ENCODE measurements around the gene POLN. TPM values are rescaled to one million over a fixed set of nuclear protein-coding genes. Genes with fewer than 3 reads are reported as not detected.
"Not testable (repeated sequence)": the region's sequence is repeated elsewhere in the genome, so short reads cannot be mapped to it uniquely, and the experiment has no call there.

The POLN gene
- total RNA-seq, 1 experiment from 2014 or later, result not detected

DNA sequence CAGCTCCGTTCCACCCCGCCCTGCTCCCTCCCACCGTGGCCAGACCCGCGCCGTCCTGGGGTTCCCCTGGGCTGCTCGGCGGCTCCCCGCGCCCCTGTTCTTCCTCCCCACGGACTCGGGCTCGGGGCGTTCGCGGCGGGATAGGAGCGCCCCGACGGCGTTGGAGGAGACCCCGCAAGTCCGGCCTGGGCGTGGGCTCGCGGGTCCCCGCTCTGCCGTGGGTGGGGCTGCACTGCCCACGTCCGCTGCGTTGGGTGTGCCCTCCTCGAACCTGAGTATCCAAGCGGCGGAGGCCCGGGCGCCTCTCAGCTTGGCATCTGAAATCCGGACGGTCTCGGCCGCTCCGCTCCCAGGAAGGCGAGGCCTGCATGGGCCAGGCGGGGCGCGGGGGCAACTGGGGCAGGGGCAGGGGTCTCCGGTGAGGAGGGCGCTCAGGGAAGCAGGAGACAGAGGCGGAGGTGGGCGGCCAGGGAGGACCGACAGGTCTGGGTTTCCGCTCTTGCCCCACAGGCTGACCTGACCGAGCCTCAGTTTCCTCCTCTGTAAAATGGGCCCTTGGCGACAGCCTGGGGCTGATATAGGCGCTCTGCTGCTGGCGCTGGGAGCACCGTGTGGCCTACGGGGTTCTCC is 194.8 kb downstream of the POLN start:
- no peaks in the 10 kb centered on the region for H3K9me3 ChIP-seq
- no peaks in the 10 kb centered on the region for H3K36me3 ChIP-seq
- DNase-seq, result no peak
- H3K27me3 ChIP-seq, result no peaks in the 10 kb centered on the region
- H3K4me3 ChIP-seq, result no peak overlapping the region

DNA sequence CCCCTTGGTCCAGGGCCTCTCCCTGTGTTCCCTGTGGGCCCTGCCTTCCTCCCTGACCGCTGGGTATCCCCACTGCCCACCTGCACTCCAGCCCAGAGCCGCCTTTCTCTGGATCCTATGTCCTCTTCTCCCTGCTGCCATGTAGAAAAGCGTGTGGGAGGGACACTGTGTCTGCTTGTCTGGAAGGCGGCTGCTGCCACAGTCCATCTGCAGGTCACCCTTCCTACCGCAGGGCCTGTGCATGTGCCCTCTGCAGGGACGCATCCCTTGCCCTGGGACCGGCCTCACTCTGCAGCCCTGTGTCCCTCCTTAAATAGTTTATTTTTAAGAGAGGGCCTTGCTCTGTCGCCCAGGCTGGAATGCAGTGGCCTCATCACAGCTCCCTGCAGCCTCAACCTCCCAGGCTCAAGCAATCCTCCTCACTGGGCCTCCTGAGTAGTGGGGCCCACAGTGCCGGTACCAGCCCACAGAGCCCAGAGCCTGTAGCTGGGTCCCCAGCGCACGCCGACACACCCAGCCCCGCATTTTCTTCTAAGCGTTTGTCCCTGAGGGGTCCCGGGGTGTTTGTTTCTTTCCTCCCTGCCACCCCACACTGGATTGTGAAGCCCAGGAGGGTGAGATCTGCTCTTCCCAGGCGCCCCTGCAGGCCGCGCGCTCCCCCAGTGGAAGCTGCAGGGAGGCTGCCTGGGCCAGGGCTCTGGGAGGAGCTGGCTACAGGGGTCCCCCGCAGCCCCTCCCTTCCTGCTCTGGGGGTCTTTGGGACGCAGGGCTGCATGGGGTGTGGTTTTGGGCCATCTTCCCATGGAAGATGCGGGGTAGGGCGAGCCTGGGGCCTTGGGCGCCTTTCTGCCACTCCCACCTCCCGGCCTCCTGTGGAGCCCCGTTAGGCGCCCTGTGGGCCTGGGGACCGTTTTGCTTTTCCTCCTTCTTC is 195.6 kb downstream of the POLN start:
- Histone ChIP-seq H3K4me3 (no peak overlapping the region), H3K36me3 (no peaks in the 10 kb centered on the region), H3K27me3 (no peaks in the 10 kb centered on the region), H3K9me3 (no peaks in the 10 kb centered on the region)
- no peak for DNase-seq

DNA sequence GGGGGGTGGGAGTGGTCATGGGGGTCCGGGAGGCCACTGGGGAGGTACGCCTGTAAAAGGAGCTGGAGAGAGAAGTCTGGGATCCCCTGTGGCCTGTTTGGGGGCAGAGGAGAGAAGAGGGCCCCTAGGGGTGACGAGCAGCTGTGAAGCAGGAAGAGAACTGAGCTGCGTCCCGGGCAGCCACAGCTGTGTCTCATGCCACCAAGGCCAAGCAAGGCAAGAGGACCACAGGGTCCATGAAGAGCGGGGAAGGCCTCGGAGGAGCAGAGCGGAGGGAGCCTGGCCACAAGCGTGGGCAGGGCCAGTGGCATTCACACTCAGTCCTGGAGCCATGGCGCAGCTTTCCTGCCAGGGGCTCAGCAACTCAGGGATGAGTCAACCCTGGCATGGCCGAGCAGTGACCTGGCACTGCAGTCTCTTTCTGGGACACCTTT is 196.4 kb downstream of the POLN start:
- DNase-seq, result peak; percentile 62
- no peaks in the 10 kb centered on the region for H3K27me3 ChIP-seq
- no peaks in the 10 kb centered on the region for H3K9me3 ChIP-seq
- no peaks in the 10 kb centered on the region for H3K36me3 ChIP-seq
- H3K4me3 ChIP-seq, result no peak overlapping the region

- Histone ChIP-seq H3K4me3 (no peak overlapping the region), H3K27me3 (no peaks in the 10 kb centered on the region), H3K9me3 (no peaks in the 10 kb centered on the region), H3K36me3 (no peaks in the 10 kb centered on the region)
- DNase-seq, result no peak
These were observed 197.1 kb downstream of the POLN start for GRCh38 chr4:2044542-2045517.

- H3K9me3 ChIP-seq, result no peaks in the 10 kb centered on the region
- H3K4me3 ChIP-seq, result no peak overlapping the region
- DNase-seq, result no peak
- H3K27me3 ChIP-seq, result no peaks in the 10 kb centered on the region
- H3K36me3 ChIP-seq, result no peaks in the 10 kb centered on the region
These were observed 197.8 kb downstream of the POLN start for GRCh38 chr4:2044119-2044485.

GRCh38 chr4:2043396-2044118 is 198.4 kb downstream of the POLN start:
- Histone ChIP-seq H3K27me3 (no peaks in the 10 kb centered on the region), H3K4me3 (no peak overlapping the region)
- DNase-seq, result no peak

GRCh38 chr4:2042947-2043395 is 198.9 kb downstream of the POLN start:
- Histone ChIP-seq H3K36me3 (no peaks in the 10 kb centered on the region), H3K27me3 (no peaks in the 10 kb centered on the region), H3K9me3 (no peaks in the 10 kb centered on the region), H3K4me3 (no peak overlapping the region)
- no peak for DNase-seq

More at GRCh38 chr4:2043396-2044118, 198.4 kb downstream of the POLN start:
- no peaks in the 10 kb centered on the region for H3K9me3 ChIP-seq
- no peaks in the 10 kb centered on the region for H3K36me3 ChIP-seq

DNA sequence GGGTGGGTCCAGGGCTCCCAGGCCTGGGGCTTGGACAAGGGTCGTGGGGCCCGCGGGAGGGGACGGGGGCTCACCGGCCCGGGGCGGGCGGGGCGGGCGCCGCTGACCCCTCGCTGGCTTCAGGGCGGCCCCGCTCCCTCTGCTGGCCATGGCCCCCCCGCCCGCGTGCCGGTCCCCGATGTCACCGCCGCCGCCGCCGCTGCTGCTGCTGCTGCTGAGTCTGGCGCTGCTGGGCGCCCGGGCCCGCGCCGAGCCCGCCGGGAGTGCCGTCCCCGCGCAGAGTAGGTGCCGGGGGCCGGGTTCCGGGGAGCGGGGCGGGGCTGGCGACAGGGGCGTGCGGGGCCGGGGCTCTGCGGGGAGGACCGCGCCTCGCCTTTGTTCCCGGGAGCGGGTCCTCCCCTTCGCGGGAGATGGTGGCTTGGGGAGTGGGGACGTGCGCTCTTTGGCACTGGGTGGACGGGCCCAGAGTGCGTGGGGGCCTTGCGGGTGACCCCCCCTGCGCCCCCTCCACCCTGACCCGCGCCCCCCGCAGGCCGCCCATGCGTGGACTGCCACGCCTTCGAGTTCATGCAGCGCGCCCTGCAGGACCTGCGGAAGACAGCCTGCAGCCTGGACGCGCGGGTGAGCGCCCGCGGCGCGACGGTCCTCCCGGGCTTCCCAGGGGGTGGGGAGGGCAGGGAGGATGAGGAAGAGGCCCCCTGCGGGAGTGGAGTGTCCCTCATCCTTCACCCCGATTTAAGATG is 199.5 kb downstream of the POLN start:
- H3K27me3 ChIP-seq, result no peaks in the 10 kb centered on the region
- no peaks in the 10 kb centered on the region for H3K9me3 ChIP-seq
- H3K4me3 ChIP-seq, result peak overlapping the region; percentile 63
- no peaks in the 10 kb centered on the region for H3K36me3 ChIP-seq
- DNase-seq, result peak; percentile 33

DNA sequence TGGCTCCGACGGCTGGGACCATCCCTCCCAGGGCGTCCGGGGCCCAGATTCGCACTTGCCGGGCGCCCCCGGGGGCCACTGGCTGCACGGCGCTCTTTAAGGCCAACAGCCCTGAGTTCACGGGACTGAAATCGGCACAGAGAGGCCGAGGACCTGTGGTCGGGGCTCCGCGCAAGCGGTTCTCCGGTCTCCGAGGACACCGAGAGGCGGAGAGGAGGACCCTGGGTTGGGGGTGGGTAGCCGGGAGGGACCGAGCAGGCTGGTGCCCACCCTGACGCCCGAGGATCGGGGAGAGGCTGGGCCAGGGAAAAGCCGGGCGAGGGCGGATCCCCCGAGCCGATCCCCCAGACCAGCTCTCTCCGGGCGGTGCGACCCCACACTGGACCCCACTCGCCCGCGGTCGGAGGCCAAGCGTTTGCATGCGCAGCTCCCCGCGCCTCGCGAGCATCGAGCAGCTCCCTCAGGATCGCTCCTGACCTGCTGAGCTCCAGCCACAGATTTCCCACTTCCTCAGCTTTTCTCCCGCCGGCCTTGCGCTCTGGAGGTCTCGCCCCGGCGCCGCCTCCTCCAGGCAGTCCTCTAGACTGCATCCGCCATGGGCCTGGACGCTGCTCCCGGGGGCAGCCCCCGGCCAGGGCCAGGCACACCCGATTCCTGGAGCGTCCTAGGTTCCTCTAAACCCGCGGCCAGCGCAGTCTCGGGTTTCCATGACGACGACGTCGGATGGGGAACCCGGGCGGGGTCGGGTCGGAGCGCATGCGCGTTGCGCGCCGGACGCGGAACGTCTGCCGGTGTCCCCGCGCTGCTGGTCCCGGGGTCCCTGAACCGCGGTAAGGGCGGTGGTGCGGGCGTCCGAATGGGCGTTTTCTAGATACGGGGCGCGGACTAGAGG is 200.4 kb downstream of the POLN start:
- Histone ChIP-seq H3K4me3 (peak overlapping the region; percentile 63), H3K9me3 (no peaks in the 10 kb centered on the region), H3K27me3 (no peaks in the 10 kb centered on the region), H3K36me3 (no peaks in the 10 kb centered on the region)
- DNase-seq, result peak; percentile 74

- Histone ChIP-seq H3K36me3 (no peaks in the 10 kb centered on the region), H3K4me3 (peak overlapping the region; percentile 63), H3K9me3 (no peaks in the 10 kb centered on the region), H3K27me3 (no peaks in the 10 kb centered on the region)
- no peak for DNase-seq
These were observed 201.3 kb downstream of the POLN start for GRCh38 chr4:2040391-2041238.

GRCh38 chr4:2036866-2037265 is 205.1 kb downstream of the POLN start:
- H3K36me3 ChIP-seq, result no peaks in the 10 kb centered on the region
- no peak for DNase-seq
- no peaks in the 10 kb centered on the region for H3K9me3 ChIP-seq
- H3K4me3 ChIP-seq, result no peak overlapping the region
- no peaks in the 10 kb centered on the region for H3K27me3 ChIP-seq

- no peaks in the 10 kb centered on the region for H3K36me3 ChIP-seq
These were observed 205.6 kb downstream of the POLN start for GRCh38 chr4:2036327-2036726.

GRCh38 chr4:2031161-2031560 is 210.8 kb downstream of the POLN start:
- not testable (repeated sequence) for H3K27me3 ChIP-seq, DNase-seq, H3K36me3 ChIP-seq, H3K9me3 ChIP-seq, H3K4me3 ChIP-seq

More at GRCh38 chr4:2036327-2036726, 205.6 kb downstream of the POLN start:
- H3K4me3 ChIP-seq, result no peak overlapping the region
- no peak for DNase-seq
- no peaks in the 10 kb centered on the region for H3K27me3 ChIP-seq
- no peaks in the 10 kb centered on the region for H3K9me3 ChIP-seq

GRCh38 chr4:2027120-2027519 is 214.8 kb downstream of the POLN start:
- not testable (repeated sequence) for H3K4me3 ChIP-seq, H3K36me3 ChIP-seq, DNase-seq

More at GRCh38 chr4:2027120-2027519, 214.8 kb downstream of the POLN start:
- H3K27me3 ChIP-seq, H3K9me3 ChIP-seq: not testable (repeated sequence)
